Panc1 (cell line): ENCODE results near the gene MEGF10. TPM values are rescaled to one million over a fixed set of nuclear protein-coding genes. Genes with fewer than 3 reads are reported as not detected.

ENCODE experiments used
- ATAC-seq: fragments of 200-7000 bp; cut with Tn5 transposase; 2 replicates; pipeline ENCODE4 v1.9.1; 2020; ENCODE audit warnings: mild to moderate bottlenecking, moderate library complexity
- BruUV-seq: library from RNA; stranded (reverse); fragments of 400-500 nt; replicated peaks from 2 replicates; lab custom pipeline; 2021; lab: Mats Ljungman, UMichigan
- CTCF ChIA-PET: fragments of 300-600 bp; sonication (Branson Sonifier 250); formaldehyde crosslinking; loops from one replicate; lab custom pipeline; 2022; ENCODE audit warnings: antibody characterized with exemption; lab: Charles Lee
- POLR2A ChIA-PET: fragments of 300-600 bp; sonication (Branson Sonifier 250); formaldehyde crosslinking; loops from one replicate; lab custom pipeline; 2022; ENCODE audit warnings: antibody characterized with exemption; lab: Charles Lee
- DNase-seq: peaks from one replicate; pipeline ENCODE4 v3.0.0-alpha.2; 2010; ENCODE audit warnings: low read depth, low spot score
- H3K27ac ChIP-seq: 2 replicates; pipeline ENCODE4 v1.5.1; 2011; ENCODE audit warnings: mild to moderate bottlenecking, low read length, inconsistent platforms
- H3K27me3 ChIP-seq: fragments of 200-500 bp; sonication (Bioruptor generic); 2 replicates; pipeline ENCODE4 v1.6.0; 2014; ENCODE audit warnings: low read length, inconsistent platforms; ENCODE audit not compliant: control insufficient read depth, insufficient read depth
- H3K36me3 ChIP-seq: fragments of 200-500 bp; sonication (Bioruptor generic); 2 replicates; pipeline ENCODE4 v1.5.1; 2014; ENCODE audit warnings: inconsistent platforms, mild to moderate bottlenecking, low read length, moderate library complexity; ENCODE audit not compliant: control insufficient read depth, insufficient read depth
- H3K4me1 ChIP-seq: 2 replicates; pipeline ENCODE4 v1.5.1; 2011; ENCODE audit warnings: inconsistent platforms, mild to moderate bottlenecking, low read length, moderate library complexity; ENCODE audit not compliant: control insufficient read depth, insufficient read depth
- H3K4me3 ChIP-seq, 2 experiments: 2 replicates each; pipeline ENCODE4 v1.5.1; 2011 to 2012; ENCODE audit warnings: low read depth in 2 of 2, low read length in 2 of 2, mild to moderate bottlenecking in 2 of 2, inconsistent platforms in 1 of 2, moderate library complexity in 1 of 2
- H3K9me3 ChIP-seq: fragments of 200-500 bp; sonication (Bioruptor generic); 2 replicates; pipeline ENCODE4 v1.5.1; 2014; ENCODE audit warnings: low read depth, mild to moderate bottlenecking, inconsistent platforms, low read length, moderate library complexity; ENCODE audit not compliant: control insufficient read depth, insufficient read depth
- CTCF ChIP-seq: fragments of 450-650 bp; IDR thresholded peaks from 2 replicates; pipeline ENCODE4 v1.5.1; 2017; ENCODE audit warnings: mild to moderate bottlenecking
- POLR2AphosphoS5 ChIP-seq: IDR thresholded peaks from 2 replicates; pipeline ENCODE4 v1.6.1; 2012; ENCODE audit warnings: mild to moderate bottlenecking, low read depth, low read length, moderate library complexity
- REST ChIP-seq, 2 experiments: IDR thresholded peaks; 2 replicates each; pipeline ENCODE4 v1.6.1; 2011 to 2012; ENCODE audit warnings: low read depth in 2 of 2, control low read depth in 1 of 2, low read length in 1 of 2, mild to moderate bottlenecking in 1 of 2, moderate library complexity in 1 of 2; ENCODE audit not compliant: insufficient read depth in 1 of 2
- SIN3A ChIP-seq: IDR thresholded peaks from 2 replicates; pipeline ENCODE4 v1.6.1; 2012; ENCODE audit warnings: low read depth, mild to moderate bottlenecking, low read length, moderate library complexity, borderline replicate concordance; ENCODE audit not compliant: insufficient read depth
- TCF7L2 ChIP-seq: IDR thresholded peaks from 2 replicates; pipeline ENCODE4 v1.6.1; 2011; ENCODE audit warnings: mild to moderate bottlenecking, low read depth, low read length, inconsistent platforms
- in situ Hi-C: cut with HindIII; loops from 2 replicates; pipeline ENCODE4 v1.10.0; 2016; ENCODE audit warnings: low sequenced_read_pairs, low pct_unique_long_range_greater_than_20kb
- intact Hi-C: fragments of 100-400 bp; cut with micrococcal nuclease; formaldehyde crosslinking; loops from one replicate; pipeline ENCODE4 v1.10.0; 2022; ENCODE audit not compliant: unreplicated experiment
- total RNA-seq: library from RNA; stranded (reverse); gene quantifications from one replicate; pipeline ENCODE4 v1.2.1, GENCODE V29; 2021; ENCODE audit not compliant: unreplicated experiment

MEGF10 gene
- total RNA-seq, 1 experiment from 2014 or later = not detected

- ATAC-seq = no peak
These were observed 6.9 kb downstream of the MEGF10 start for GRCh38 chr5:127297348-127298035.

GRCh38 chr5:127298036-127298429, 7.4 kb downstream of the MEGF10 start:
- ATAC-seq (no peak), DNase-seq (no peak)
- H3K4me1 ChIP-seq = no peaks in the 10 kb centered on the region
- ChIA-PET POLR2A (no interaction called here), CTCF (no interaction called here)
- H3K36me3 ChIP-seq = no peaks in the 10 kb centered on the region
- peaks cover 14% of the 10 kb centered on the region for H3K27me3 ChIP-seq
- no TSS peak for BruUV-seq
- TF ChIP-seq SIN3A = no peak
- no peak for TF ChIP-seq REST (IDR thresholded peaks at IDR 0.05; ENCODE audit: insufficient read depth in 1 of 2, low read depth in 2 of 2, low read length in 1 of 2)
- TF ChIP-seq CTCF = no peak
- H3K4me3 ChIP-seq = no peak overlapping the region
- in situ Hi-C loops = no loop called here
- H3K27ac ChIP-seq = no peak overlapping the region
- H3K9me3 ChIP-seq = no peaks in the 10 kb centered on the region
- intact Hi-C loops = no loop called here

More at GRCh38 chr5:127297348-127298035, 6.9 kb downstream of the MEGF10 start:
- no peaks in the 10 kb centered on the region for H3K4me1 ChIP-seq
- in situ Hi-C loops = no loop called here
- no peak overlapping the region for H3K27ac ChIP-seq
- intact Hi-C loops = no loop called here
- CTCF ChIA-PET = no interaction called here
- H3K36me3 ChIP-seq = no peaks in the 10 kb centered on the region
- no peak overlapping the region for H3K4me3 ChIP-seq
- POLR2A ChIA-PET = interaction anchor here (0.7 kb wide), 1 partner anchor 261 kb away, joined by 3 read pairs; no protein-coding TSS in a partner anchor
- BruUV-seq = no TSS peak
- H3K9me3 ChIP-seq = no peaks in the 10 kb centered on the region
- DNase-seq = no peak
- no peak for TF ChIP-seq POLR2AphosphoS5
- no peak for TF ChIP-seq REST (IDR thresholded peaks at IDR 0.05; ENCODE audit: insufficient read depth in 1 of 2, low read depth in 2 of 2, low read length in 1 of 2)
- TF ChIP-seq SIN3A = no peak
- TF ChIP-seq CTCF = no peak
- TF ChIP-seq TCF7L2 = no peak
- H3K27me3 ChIP-seq = peaks cover 17% of the 10 kb centered on the region
